Renal cortical epithelial cell (primary cell): Measurements from ENCODE around the gene IRS2. TPM values are rescaled to one million over a fixed set of nuclear protein-coding genes. Genes with fewer than 3 reads are reported as not detected.

Source experiments
- DNase-seq: peaks from one replicate; pipeline ENCODE4 v3.0.0-alpha.2; 2011; ENCODE audit warnings: low read depth
- total RNA-seq: library from RNA; depleted of rRNA; stranded (reverse); fragments of >200 nt; gene quantifications from 2 replicates; pipeline ENCODE4 v1.2.3, GENCODE V29; 2014

The IRS2 gene
- total RNA-seq, 1 donor from 2014 or later = 22.3 TPM

GRCh38 chr13:109755997-109756396 is 30.4 kb downstream of the IRS2 start:
- DNase-seq = no peak

DNA sequence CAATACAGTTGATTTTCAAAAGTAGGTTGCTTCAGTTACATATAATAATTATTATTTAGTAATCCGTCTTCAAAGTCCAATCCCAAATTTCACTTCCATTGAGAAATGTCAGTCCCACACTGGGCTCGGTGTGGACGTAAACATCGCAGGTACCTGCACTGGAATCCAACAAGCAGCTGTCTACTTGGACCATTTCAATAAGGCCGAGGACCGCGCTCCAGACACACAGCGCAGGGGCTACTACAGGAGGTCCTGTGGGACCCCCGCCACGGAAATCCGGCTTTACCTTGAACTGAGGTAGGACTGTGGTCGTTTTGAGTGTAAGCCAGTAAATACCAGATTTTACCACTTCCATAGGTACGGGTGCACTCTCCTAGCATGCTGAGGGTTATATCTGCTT is 30.8 kb downstream of the IRS2 start:
- no peak for DNase-seq

- no peak for DNase-seq
Observed at GRCh38 chr13:109751477-109751876, 34.9 kb downstream of the IRS2 start.

DNA sequence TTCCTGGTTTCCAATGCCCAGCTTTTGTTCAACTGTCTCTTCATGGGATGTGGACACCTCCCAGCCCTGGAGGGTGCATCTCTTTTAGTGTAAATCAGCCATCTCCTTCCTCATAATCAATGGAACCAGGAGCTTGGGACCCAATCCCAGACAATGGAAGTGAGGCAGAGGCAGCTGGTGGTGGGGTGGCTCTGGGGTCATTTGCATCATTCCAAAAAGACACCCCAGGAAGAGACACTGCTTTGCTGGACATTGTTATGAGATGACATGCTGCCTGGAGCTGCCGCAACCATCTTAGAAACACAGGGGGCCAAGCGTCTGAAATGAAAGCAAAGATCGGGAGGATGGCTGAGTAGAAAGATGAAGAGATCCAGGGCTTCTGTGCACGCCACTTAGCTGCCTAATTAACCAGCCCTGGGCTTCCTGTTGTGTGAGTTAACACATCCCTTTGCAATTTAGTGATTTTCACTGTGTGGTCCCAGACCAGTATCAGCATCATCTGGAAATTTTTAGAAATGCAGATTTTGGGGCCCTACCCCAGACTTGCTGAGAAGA is 36.1 kb downstream of the IRS2 start:
- no peak for DNase-seq

GRCh38 chr13:109749365-109749764 is 37.0 kb downstream of the IRS2 start:
- no peak for DNase-seq

GRCh38 chr13:109748677-109749076 is 37.7 kb downstream of the IRS2 start:
- DNase-seq = no peak

GRCh38 chr13:109747524-109747923 is 38.9 kb downstream of the IRS2 start:
- DNase-seq = peak; percentile 40

- no peak for DNase-seq
Observed at GRCh38 chr13:109746364-109746763, 40.0 kb downstream of the IRS2 start.

DNA sequence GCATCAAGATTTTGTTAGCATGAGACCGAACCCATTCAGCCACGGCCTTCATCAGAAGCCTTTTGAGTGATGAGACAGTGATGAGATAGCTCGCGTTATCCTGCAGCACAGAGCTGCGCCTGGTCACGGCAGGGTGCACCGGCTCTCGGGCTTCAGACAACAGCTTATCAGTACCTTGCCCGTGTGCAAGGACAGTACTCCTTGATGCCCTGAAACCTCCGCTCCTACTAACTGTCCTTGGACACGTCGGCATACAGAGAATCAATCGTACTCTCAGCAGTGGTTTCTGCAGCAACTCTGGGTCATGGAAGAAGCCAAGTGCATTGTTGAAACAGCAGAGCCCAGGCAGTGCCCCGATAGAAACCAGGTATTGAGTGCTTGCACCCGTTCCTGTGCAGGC is 40.7 kb downstream of the IRS2 start:
- DNase-seq = no peak

- no peak for DNase-seq
Observed at GRCh38 chr13:109745060-109745459, 41.3 kb downstream of the IRS2 start.

DNA sequence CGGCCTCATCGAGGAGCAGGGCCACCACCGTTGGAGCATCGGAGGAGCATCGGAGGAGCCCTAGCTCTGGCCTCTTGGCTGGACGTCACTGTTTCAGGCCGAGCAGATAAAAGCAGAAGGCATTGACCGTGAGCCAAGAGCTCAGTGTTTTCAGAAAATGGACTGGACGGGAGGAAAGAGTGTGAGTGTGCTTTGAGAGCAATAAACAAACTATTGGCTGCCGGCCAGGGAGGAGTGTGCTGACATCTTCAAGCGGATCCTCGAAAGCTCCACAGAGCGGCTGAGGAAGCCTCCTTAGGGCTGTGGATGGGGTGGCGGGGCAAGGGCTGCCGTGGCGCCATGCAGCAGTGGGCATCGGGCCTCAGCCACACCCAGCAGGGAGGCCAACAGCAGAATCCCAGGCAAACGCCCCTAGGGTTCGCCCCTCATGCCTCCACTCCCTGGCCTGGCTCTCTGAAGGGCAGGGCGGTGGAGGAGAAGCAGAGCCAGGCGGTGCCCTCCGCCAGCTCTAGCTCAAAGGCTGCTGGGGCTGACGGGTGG is 41.8 kb downstream of the IRS2 start:
- no peak for DNase-seq

DNA sequence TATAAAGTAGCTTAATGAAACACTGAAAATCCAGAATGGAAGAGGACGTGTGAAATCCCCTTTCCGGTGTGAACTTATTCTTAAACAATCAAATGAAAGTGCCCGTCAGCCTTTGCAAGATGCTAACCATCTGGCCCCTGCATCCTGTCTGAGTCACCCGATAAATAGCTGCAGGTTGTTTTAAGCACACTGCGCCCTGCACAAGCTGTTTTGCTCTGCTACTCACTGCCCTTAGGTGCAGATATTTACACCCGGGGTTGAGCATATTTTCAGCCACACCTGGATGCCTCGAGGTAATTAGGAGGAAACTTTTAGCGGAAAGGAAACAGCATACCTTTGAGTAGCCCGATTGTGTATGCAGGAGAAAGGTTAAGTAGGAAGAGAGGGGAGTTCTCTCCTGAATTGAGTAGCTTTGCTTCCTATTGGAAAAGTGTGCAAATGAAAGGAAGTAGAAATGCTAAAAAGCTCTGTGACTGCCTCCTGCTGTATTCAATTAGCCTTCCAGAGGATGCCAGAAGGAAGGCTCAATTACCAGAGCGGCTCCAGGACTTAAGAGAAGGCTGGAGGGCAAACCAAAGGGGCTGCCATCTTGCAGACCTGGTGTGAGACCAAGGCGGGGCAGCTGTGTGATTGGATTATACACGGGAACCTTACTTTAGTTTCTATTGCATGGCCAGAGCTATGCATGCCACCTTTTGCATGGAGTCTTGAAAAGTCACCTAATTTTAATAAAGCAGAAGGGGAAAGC is 42.5 kb downstream of the IRS2 start:
- DNase-seq = peak; percentile 97

DNA sequence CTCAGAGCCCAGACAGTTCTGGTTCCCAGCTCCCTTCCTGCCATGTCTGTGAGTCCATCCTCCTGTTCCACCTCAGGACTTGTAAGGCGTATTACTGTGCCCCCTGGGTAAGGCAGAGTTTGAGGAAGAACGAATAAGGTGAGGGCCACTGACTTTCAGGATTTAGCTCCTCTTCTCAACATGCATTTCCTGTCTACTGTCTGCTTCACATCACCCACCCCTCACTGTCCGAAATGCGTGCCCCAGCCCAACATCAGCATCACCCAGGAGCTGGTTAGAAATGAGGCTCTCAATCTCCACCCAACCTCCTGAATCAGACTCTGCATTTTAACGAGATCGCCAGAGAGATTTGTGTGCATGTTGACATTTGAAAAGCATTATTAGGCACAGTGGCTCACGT is 44.4 kb downstream of the IRS2 start:
- no peak for DNase-seq

- DNase-seq = no peak
Observed at GRCh38 chr13:109740721-109741120, 45.7 kb downstream of the IRS2 start.

- no peak for DNase-seq
Observed at GRCh38 chr13:109740121-109740520, 46.3 kb downstream of the IRS2 start.

DNA sequence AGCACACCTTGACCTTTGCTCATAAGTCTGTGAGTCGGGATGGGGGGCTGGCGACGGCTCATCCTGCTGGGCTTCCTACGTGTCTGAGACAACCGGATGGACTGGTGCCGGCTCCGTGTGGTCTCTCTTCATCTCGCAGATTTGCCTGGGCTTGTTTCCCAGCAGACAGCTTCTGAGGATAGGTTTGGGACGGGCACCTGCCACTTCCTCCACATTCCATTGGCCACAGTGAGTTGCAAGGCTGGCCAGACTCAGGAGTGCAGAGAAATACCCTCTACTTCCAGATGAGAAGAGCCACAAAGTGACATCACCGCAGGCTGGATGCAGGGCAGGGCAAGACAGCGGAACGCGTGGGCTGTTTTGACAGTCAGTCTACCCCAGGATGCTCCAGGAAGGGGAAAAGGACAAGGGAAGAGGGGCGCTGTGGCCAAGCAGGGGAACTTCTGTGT is 48.1 kb downstream of the IRS2 start:
- DNase-seq = no peak

DNA sequence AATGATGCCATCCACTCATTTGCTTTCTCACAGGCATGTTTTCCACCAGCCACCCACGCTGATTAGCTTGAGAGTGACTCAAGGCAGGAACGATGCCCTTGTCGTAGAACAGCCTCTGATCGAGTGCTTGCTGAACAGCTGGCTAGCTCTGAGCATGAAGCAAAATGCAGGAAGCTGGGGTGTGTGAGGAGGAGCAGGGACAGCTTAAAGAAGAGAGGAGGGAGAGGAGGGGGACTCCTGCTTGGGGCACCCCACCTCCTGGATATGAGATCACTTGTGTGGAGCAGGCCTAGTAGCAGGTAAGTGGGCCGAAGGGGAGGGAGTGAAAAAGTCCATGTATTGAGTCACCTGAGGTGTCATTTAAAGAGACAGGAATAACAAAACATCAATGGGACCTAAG is 48.8 kb downstream of the IRS2 start:
- DNase-seq = peak; percentile 63

- DNase-seq = no peak
Observed at GRCh38 chr13:109737046-109737573, 49.3 kb downstream of the IRS2 start.

GRCh38 chr13:109735436-109735966 is 50.9 kb downstream of the IRS2 start:
- no peak for DNase-seq

DNA sequence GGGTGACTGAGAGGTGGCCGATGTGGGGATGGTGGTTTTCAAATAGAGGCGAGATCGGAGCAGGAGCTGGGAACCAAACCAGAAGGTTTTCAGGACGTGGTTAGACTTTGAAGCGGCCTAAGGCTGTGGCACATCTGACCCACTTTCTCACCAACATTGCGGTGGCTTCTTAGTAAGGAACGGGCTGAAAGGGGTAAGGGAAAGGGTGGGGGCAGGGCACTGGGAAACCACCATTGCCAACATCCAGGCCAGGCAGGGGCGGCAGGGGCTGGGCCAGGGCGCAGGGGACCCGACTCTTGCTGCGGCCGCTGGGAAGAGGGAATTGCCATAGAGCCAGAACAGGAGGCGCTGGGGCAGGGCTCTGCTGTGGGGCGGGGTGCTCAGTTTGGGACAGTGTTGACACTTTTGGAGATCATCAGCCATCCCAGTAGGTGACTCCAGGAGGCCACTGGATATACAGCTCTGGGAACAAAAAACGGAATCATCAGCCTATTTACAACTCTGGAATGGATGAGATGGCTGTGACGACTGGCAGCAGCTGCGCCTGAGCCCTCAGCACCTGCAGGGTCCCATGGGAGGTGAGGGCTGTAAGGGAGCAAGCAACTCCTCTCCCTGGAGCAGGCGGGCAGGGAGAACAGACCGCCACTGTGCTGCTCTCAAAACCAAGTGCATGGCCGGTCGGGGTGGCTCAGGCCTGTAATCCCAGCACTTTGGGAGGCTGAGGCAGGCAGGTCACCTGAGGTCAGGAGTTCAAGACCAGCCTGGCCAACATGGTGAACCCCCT is 52.2 kb downstream of the IRS2 start:
- DNase-seq = no peak

- DNase-seq = no peak
Observed at GRCh38 chr13:109733550-109733949, 52.8 kb downstream of the IRS2 start.
